Activated CD8-positive, alpha-beta T cell treated with anti-CD3 and anti-CD28 coated beads for 36 hours (primary cell): Measurements from ENCODE around the gene DDX51. TPM values are rescaled to one million over a fixed set of nuclear protein-coding genes. Genes with fewer than 3 reads are reported as not detected.

Experiments used
- ATAC-seq: fragments of 200-7000 bp; cut with Tn5 transposase; one replicate; pipeline ENCODE4 v1.10.0; 2021; ENCODE audit warnings: mild to moderate bottlenecking, moderate library complexity
- CTCF ChIA-PET: fragments of 350-600 bp; sonication (Branson Sonifier 250); formaldehyde crosslinking; loops from one replicate; lab custom pipeline; 2021; ENCODE audit warnings: antibody characterized with exemption; lab: Charles Lee
- POLR2A ChIA-PET: fragments of 350-600 bp; sonication (Branson Sonifier 250); formaldehyde crosslinking; loops from one replicate; lab custom pipeline; 2021; ENCODE audit warnings: antibody characterized with exemption; lab: Charles Lee
- DNase-seq: peaks from one replicate; pipeline ENCODE4 v3.0.0-alpha.2; 2020
- H3K27ac Mint-ChIP-seq: one replicate; pipeline ENCODE4 v1.8.0; 2021; ENCODE audit warnings: mild to moderate bottlenecking, mixed read lengths
- H3K27me3 Mint-ChIP-seq: one replicate; pipeline ENCODE4 v1.8.0; 2021; ENCODE audit warnings: mixed read lengths
- H3K36me3 Mint-ChIP-seq: one replicate; pipeline ENCODE4 v1.8.0; 2021; ENCODE audit warnings: low read depth, mixed read lengths
- H3K4me1 Mint-ChIP-seq: one replicate; pipeline ENCODE4 v1.8.0; 2021; ENCODE audit warnings: low read depth, mixed read lengths
- H3K4me3 Mint-ChIP-seq: one replicate; pipeline ENCODE4 v1.8.0; 2021; ENCODE audit warnings: mild to moderate bottlenecking, moderate library complexity, mixed read lengths
- H3K9me3 Mint-ChIP-seq: one replicate; pipeline ENCODE4 v1.8.0; 2021; ENCODE audit warnings: mixed read lengths
- intact Hi-C: fragments of 100-400 bp; cut with micrococcal nuclease; formaldehyde crosslinking; loops from one replicate; pipeline ENCODE4 v1.10.0; 2022
- total RNA-seq, 2 experiments: library from RNA; stranded (reverse); gene quantifications; one replicate each; pipeline ENCODE4 v1.2.3, GENCODE V29; 2021
- TF ChIP-seq, protein P1 (sequence below): fragments of 200-600 bp; IDR thresholded peaks from one replicate; pipeline ENCODE4 v1.8.0; 2022; ENCODE audit warnings: antibody characterized with exemption, mild to moderate bottlenecking

Gene DDX51
- total RNA-seq, 2 experiments from 2014 or later: 24.1 to 25.5 TPM

DNA sequence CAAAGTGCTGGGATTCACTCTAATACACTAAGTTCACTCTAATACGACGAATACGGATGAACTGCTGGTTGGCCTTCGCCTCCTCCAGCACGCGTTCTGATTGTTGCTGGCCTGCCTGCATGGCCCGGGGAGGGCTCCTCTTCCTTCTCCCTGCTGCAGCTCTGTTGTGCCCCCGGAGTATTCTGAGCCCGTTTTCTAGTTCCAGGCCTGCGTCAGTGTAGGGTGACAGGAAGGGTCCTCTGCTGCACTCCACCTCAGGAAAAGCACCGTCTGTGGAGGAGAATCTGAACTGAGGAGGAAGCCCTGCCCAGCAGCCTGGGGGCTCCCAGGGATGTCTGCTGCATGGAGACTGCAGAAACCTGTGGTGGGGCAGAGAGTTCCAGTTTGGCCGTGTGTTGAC lies 44.4 kb downstream of the DDX51 start:
- H3K4me1 Mint-ChIP-seq: peaks cover 14% of the 10 kb centered on the region
- no peaks in the 10 kb centered on the region for H3K27me3 Mint-ChIP-seq
- H3K27ac Mint-ChIP-seq: no peak overlapping the region
- H3K4me3 Mint-ChIP-seq: no peak overlapping the region
- H3K36me3 Mint-ChIP-seq: peaks cover 30% of the 10 kb centered on the region
- TF ChIP-seq, protein P1, sequence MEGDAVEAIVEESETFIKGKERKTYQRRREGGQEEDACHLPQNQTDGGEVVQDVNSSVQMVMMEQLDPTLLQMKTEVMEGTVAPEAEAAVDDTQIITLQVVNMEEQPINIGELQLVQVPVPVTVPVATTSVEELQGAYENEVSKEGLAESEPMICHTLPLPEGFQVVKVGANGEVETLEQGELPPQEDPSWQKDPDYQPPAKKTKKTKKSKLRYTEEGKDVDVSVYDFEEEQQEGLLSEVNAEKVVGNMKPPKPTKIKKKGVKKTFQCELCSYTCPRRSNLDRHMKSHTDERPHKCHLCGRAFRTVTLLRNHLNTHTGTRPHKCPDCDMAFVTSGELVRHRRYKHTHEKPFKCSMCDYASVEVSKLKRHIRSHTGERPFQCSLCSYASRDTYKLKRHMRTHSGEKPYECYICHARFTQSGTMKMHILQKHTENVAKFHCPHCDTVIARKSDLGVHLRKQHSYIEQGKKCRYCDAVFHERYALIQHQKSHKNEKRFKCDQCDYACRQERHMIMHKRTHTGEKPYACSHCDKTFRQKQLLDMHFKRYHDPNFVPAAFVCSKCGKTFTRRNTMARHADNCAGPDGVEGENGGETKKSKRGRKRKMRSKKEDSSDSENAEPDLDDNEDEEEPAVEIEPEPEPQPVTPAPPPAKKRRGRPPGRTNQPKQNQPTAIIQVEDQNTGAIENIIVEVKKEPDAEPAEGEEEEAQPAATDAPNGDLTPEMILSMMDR: no peak
- ChIA-PET POLR2A (no interaction called here), CTCF (no interaction called here)
- no peak for ATAC-seq
- intact Hi-C loops: no loop called here
- DNase-seq: no peak
- peaks cover 10% of the 10 kb centered on the region for H3K9me3 Mint-ChIP-seq

DNA sequence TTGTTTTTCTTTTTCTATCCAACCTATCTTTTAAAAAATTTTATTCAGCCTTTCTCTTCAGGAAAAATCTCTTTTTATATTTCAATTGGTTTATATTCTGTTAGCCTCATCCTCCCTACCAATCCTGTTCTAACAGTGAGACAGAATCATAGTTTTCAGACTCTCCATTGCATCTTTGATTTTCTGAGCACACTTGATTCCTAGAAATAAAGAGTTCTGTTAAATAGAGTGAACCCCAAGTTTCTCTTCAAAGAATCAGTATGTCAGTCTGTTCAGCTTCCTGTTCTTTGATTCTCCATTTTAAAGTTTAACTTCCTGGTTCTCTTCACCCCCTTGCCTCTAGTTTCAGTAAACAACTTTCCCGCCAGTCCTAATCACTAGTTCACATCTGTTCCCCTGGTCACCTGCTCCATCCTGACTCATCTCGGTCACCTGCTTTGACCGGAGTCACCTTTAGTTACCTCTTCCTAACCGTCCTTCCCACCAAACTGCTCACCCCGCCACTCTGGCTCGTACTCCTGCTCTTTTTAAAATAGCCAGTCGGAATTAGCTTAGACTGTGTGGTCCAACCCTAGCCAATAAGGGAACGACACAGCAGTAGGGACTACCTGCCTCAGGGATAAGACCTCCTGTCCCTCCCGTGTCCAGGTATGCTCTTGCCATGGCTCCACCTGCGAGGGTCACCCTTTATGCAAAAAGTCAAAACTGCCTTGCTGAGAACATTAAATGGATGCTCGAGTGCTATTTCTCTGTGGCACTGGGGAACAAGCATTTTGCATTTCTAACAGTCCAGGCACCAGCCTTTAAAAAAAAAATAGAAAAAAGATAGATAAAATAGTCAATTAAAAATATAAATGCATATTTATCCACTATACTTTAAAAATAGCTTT lies 48.4 kb downstream of the DDX51 start:
- ChIA-PET POLR2A (no interaction called here), CTCF (no interaction called here)
- Mint-ChIP-seq H3K9me3 (peaks cover 10% of the 10 kb centered on the region), H3K27ac (peak overlapping the region; percentile 5), H3K36me3 (peaks cover 38% of the 10 kb centered on the region), H3K27me3 (no peaks in the 10 kb centered on the region), H3K4me3 (no peak overlapping the region), H3K4me1 (peaks cover 16% of the 10 kb centered on the region)
- intact Hi-C loops: no loop called here
- TF ChIP-seq, protein P1: no peak
- ATAC-seq: no peak
- no peak for DNase-seq

DNA sequence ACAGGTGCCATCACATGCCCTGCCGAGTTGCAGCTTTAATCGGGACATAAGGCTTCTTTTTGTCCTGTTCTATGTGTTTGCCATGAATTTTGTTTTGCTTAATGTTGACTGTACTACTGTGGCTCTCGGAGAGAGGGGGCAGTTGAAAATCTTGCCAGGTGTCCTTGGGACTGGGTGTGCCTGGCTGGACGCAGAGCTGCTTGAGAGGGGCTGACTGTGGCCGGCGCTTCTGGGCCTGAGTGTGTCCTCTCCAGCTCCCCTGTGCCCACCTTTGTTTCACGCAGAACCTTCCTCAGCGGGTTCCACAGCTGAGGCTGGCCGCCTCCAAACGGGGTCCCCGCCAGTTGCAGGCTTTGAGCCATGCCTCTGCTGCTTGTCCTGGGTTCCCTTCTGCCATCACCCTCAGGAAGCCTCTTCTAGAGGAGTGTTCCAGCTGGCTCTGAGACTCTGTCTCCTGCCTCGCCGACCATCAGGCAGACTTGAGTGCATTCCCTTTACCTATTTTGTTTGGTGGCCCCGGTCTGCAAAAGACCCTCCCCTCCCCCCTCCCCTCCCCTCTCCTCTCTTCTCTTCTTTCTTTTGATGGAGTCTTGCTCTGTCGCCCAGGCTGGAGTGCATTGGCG lies 49.7 kb downstream of the DDX51 start:
- peaks cover 43% of the 10 kb centered on the region for H3K36me3 Mint-ChIP-seq
- ATAC-seq (no peak), DNase-seq (no peak)
- POLR2A ChIA-PET: interaction anchor here (0.9 to 1.0 kb wide), 2 partner anchors 9 to 11 kb away, joined by 3 to 4 read pairs; no protein-coding TSS in a partner anchor
- TF ChIP-seq, protein P1: no peak
- intact Hi-C loops: no loop called here
- H3K27me3 Mint-ChIP-seq: no peaks in the 10 kb centered on the region
- H3K4me1 Mint-ChIP-seq: peaks cover 24% of the 10 kb centered on the region
- CTCF ChIA-PET: interaction anchor here (1.0 to 1.4 kb wide), 2 partner anchors 9 to 11 kb away, joined by 3 to 4 read pairs; no protein-coding TSS in a partner anchor
- no peak overlapping the region for H3K27ac Mint-ChIP-seq
- H3K9me3 Mint-ChIP-seq: peaks cover 10% of the 10 kb centered on the region
- no peak overlapping the region for H3K4me3 Mint-ChIP-seq

DNA sequence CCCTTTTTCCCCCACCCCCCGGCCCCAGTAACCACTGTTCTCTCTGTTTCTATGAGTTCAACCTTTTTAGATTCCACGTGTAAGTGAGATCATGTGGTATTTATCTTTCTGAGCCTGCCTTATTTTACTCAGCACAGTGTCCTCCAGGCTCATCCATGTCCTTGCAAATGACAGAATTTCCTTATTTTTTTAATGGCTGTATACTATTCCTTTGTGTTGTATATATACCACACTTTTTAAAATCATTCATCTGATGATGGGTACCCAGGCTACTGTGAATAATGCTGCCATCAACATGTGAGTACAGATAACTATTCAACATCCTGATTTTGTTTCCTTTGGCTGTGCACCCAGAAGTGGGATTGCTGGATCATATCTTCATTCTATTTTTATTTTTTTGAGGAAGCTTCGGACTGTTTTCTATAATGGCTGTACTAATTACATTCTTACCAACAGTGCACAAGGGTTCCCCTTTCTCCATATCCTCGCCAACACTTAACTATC lies 54.7 kb downstream of the DDX51 start:
- Mint-ChIP-seq H3K36me3 (peaks cover 37% of the 10 kb centered on the region), H3K4me1 (peaks cover 32% of the 10 kb centered on the region), H3K27me3 (no peaks in the 10 kb centered on the region), H3K27ac (no peak overlapping the region), H3K9me3 (no peaks in the 10 kb centered on the region), H3K4me3 (no peak overlapping the region)
- ChIA-PET CTCF (no interaction called here), POLR2A (no interaction called here)
- ATAC-seq (no peak), DNase-seq (no peak)
- intact Hi-C loops: no loop called here
- TF ChIP-seq, protein P1: no peak

Other genes with a start within 250 kb of the DDX51 start
- gene ULK1, start 249.7 kb downstream of the DDX51 start, total RNA-seq: 10 to 100 TPM; 13.3 to 15.5 TPM
- gene PUS1, start 215.0 kb downstream of the DDX51 start, total RNA-seq: 10 to 100 TPM; 68.2 to 71.7 TPM
- gene EP400, start 194.4 kb downstream of the DDX51 start, total RNA-seq: 10 to 100 TPM; 45.6 to 46.1 TPM
- 10 to 100 TPM; 35.6 to 41.2 TPM for gene NOC4L, start 138 bp upstream of the DDX51 start, total RNA-seq
- gene GALNT9, start 185.3 kb upstream of the DDX51 start, total RNA-seq: not detected